Activated B cell treated with CpG ODN at 0.5 μM for 24 hours (primary cell): ENCODE data around the gene STK40. TPM values are rescaled to one million over a fixed set of nuclear protein-coding genes. Genes with fewer than 3 reads are reported as not detected.

Experiments used
- ATAC-seq: fragments of 200-7000 bp; cut with Tn5 transposase; one replicate; pipeline ENCODE4 v1.10.0; 2021; ENCODE audit warnings: low read depth, mild to moderate bottlenecking, moderate library complexity
- CTCF ChIA-PET: fragments of 350-600 bp; sonication (Branson Sonifier 250); formaldehyde crosslinking; loops from one replicate; lab custom pipeline; 2021; ENCODE audit warnings: antibody characterized with exemption; lab: Charles Lee
- POLR2A ChIA-PET: fragments of 350-600 bp; sonication (Branson Sonifier 250); formaldehyde crosslinking; loops from one replicate; lab custom pipeline; 2021; ENCODE audit warnings: antibody characterized with exemption; lab: Charles Lee
- DNase-seq: peaks from one replicate; pipeline ENCODE4 v3.0.0; 2022
- H3K27ac Mint-ChIP-seq: one replicate; pipeline ENCODE4 v1.8.0; 2020; ENCODE audit warnings: mixed read lengths
- H3K27me3 Mint-ChIP-seq: one replicate; pipeline ENCODE4 v1.8.0; 2021; ENCODE audit warnings: mixed read lengths
- H3K36me3 Mint-ChIP-seq: one replicate; pipeline ENCODE4 v1.8.0; 2021; ENCODE audit warnings: low read depth, mixed read lengths
- H3K4me1 Mint-ChIP-seq: one replicate; pipeline ENCODE4 v1.8.0; 2021; ENCODE audit warnings: mixed read lengths
- H3K4me3 Mint-ChIP-seq: one replicate; pipeline ENCODE4 v1.8.0; 2020; ENCODE audit warnings: mild to moderate bottlenecking, mixed read lengths
- H3K9me3 Mint-ChIP-seq: one replicate; pipeline ENCODE4 v1.8.0; 2020; ENCODE audit warnings: mixed read lengths
- intact Hi-C: fragments of 100-400 bp; cut with micrococcal nuclease; formaldehyde crosslinking; loops from one replicate; pipeline ENCODE4 v1.15.1; 2024
- total RNA-seq: library from RNA; stranded (reverse); gene quantifications from 2 replicates; pipeline ENCODE4 v1.2.3, GENCODE V29; 2022
- TF ChIP-seq, protein P1 (sequence below): fragments of 200-600 bp; IDR thresholded peaks from one replicate; pipeline ENCODE4 v1.8.0; 2022; ENCODE audit warnings: antibody characterized with exemption, mild to moderate bottlenecking

Gene STK40
- total RNA-seq, 1 donor from 2014 or later = 63.7 TPM

DNA sequence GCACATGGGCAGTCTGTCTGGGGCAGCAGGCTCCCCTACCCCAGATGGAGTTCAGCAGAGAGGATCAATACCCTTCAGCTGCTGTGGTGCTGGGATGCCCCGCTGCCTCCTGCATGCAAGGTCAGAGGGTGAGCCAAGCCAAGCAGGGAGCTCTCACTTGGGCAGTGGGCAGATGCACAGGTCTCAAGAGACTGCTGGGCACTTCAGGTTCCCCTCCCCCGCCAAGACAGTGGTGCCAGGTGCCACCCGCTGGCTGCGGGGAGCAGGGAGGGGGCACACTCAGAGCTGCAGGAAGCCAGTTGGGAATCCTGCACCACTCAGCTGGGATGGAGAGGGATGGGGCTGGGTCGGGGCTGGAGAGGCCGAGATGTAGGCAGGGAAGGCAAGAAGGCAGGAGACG, 46.5 kb downstream of the STK40 start:
- Mint-ChIP-seq H3K36me3 (peaks cover 42% of the 10 kb centered on the region), H3K4me1 (peaks cover 5% of the 10 kb centered on the region), H3K27me3 (no peaks in the 10 kb centered on the region), H3K4me3 (no peak overlapping the region), H3K27ac (no peak overlapping the region), H3K9me3 (no peaks in the 10 kb centered on the region)
- POLR2A ChIA-PET = interaction anchor here (0.6 kb wide), 1 partner anchor 101 kb away, joined by 4 read pairs; no protein-coding TSS in a partner anchor
- intact Hi-C loops = no loop called here
- no peak for DNase-seq
- no peak for ATAC-seq
- CTCF ChIA-PET = no interaction called here
- TF ChIP-seq, protein P1, sequence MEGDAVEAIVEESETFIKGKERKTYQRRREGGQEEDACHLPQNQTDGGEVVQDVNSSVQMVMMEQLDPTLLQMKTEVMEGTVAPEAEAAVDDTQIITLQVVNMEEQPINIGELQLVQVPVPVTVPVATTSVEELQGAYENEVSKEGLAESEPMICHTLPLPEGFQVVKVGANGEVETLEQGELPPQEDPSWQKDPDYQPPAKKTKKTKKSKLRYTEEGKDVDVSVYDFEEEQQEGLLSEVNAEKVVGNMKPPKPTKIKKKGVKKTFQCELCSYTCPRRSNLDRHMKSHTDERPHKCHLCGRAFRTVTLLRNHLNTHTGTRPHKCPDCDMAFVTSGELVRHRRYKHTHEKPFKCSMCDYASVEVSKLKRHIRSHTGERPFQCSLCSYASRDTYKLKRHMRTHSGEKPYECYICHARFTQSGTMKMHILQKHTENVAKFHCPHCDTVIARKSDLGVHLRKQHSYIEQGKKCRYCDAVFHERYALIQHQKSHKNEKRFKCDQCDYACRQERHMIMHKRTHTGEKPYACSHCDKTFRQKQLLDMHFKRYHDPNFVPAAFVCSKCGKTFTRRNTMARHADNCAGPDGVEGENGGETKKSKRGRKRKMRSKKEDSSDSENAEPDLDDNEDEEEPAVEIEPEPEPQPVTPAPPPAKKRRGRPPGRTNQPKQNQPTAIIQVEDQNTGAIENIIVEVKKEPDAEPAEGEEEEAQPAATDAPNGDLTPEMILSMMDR = no peak

GRCh38 chr1:36337830-36338229, 47.9 kb downstream of the STK40 start:
- Mint-ChIP-seq H3K4me3 (no peak overlapping the region), H3K4me1 (peaks cover 5% of the 10 kb centered on the region), H3K36me3 (peaks cover 32% of the 10 kb centered on the region), H3K9me3 (no peaks in the 10 kb centered on the region), H3K27me3 (no peaks in the 10 kb centered on the region), H3K27ac (no peak overlapping the region)
- TF ChIP-seq, protein P1 = no peak
- ChIA-PET POLR2A (no interaction called here), CTCF (no interaction called here)
- DNase-seq (no peak), ATAC-seq (no peak)
- intact Hi-C loops = no loop called here

DNA sequence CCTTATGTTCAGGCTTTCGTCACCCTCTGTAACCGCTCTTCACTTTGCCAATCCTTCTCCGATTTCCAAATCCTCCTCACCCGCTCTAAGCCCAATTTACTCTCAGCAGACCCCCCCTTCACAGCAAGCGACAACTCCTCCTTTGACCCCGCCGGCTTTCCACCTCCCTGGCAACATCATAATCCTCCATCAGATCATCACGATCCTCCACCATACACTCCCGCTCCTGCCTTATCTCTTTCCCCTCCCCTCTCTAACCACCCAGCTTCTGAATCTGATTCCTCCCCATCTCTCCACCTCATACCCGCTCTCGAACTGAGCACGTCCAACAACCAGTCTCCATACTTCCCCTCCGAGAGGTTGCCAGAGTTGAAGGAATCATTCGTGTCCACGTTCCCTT, 54.8 kb downstream of the STK40 start:
- Mint-ChIP-seq H3K36me3 (no peaks in the 10 kb centered on the region), H3K4me1 (no peaks in the 10 kb centered on the region), H3K27me3 (peaks cover 26% of the 10 kb centered on the region), H3K9me3 (no peaks in the 10 kb centered on the region), H3K27ac (no peak overlapping the region), H3K4me3 (no peak overlapping the region)
- POLR2A ChIA-PET = no interaction called here
- no peak for DNase-seq
- intact Hi-C loops = no loop called here
- no peak for ATAC-seq
- TF ChIP-seq, protein P1 = no peak
- CTCF ChIA-PET = interaction anchor here (1.6 kb wide), 1 partner anchor 12 kb away, joined by 4 read pairs; no protein-coding TSS in a partner anchor

GRCh38 chr1:36329817-36330216, 55.9 kb downstream of the STK40 start:
- Mint-ChIP-seq H3K4me1 (no peaks in the 10 kb centered on the region), H3K27ac (no peak overlapping the region), H3K27me3 (peaks cover 26% of the 10 kb centered on the region), H3K9me3 (no peaks in the 10 kb centered on the region), H3K4me3 (no peak overlapping the region), H3K36me3 (no peaks in the 10 kb centered on the region)
- DNase-seq = no peak
- TF ChIP-seq, protein P1 = no peak
- ATAC-seq = no peak
- POLR2A ChIA-PET = no interaction called here
- CTCF ChIA-PET = no interaction called here
- intact Hi-C loops = no loop called here

DNA sequence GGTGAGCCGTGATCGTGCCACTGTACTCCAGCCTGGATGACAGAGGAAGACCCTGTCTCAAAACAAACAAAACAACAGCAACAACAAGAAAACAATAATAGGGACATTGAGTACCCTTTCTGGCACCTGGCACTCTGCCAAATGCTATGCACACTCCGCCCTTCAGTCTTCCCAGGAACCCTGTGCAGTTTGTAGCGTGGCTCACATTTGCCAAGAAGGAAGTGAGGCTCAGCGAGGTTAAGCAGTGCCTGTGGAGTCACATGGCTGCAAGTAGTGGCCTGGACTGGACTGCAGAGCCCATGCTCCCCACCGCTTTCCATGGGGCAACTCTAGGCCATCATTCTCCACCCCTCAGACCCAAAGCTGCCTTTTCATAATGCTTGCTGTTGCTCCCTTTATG, 57.0 kb downstream of the STK40 start:
- Mint-ChIP-seq H3K27me3 (peaks cover 27% of the 10 kb centered on the region), H3K27ac (no peak overlapping the region), H3K36me3 (no peaks in the 10 kb centered on the region), H3K4me3 (no peak overlapping the region), H3K9me3 (no peaks in the 10 kb centered on the region), H3K4me1 (peaks cover 11% of the 10 kb centered on the region)
- TF ChIP-seq, protein P1 = no peak
- intact Hi-C loops = no loop called here
- ATAC-seq (no peak), DNase-seq (no peak)
- ChIA-PET CTCF (no interaction called here), POLR2A (no interaction called here)
